ENCODE results near the gene CAPZA1. TPM values are rescaled to one million over a fixed set of nuclear protein-coding genes. Genes with fewer than 3 reads are reported as not detected.

The CAPZA1 gene
- total RNA-seq, 1 experiment from 2014 or later, result 97.5 TPM

GRCh38 chr1:112581586-112582192 is 37.9 kb upstream of the CAPZA1 start (continued):
- TF ChIP-seq ZNF281 (CRISPR knock-in tag; IDR thresholded peaks at IDR 0.05), result no peak
- TF ChIP-seq ESRRA (CRISPR knock-in tag; IDR thresholded peaks at IDR 0.05; ENCODE audit: borderline replicate concordance), result no peak
- TF ChIP-seq ATF2 (CRISPR knock-in tag; IDR thresholded peaks at IDR 0.05; ENCODE audit: borderline replicate concordance, low read depth), result no peak

- Mint-ChIP-seq H3K9me3 (peaks cover 4% of the 10 kb centered on the region), H3K36me3 (peaks cover 12% of the 10 kb centered on the region), H3K27me3 (ENCODE audit: low read depth) (no peaks in the 10 kb centered on the region), H3K27ac (no peak overlapping the region), H3K4me1 (no peaks in the 10 kb centered on the region), H3K4me3 (no peak overlapping the region)
- ChIA-PET POLR2A (no interaction called here), CTCF (no interaction called here)
- TF ChIP-seq MLX (CRISPR knock-in tag; IDR thresholded peaks at IDR 0.05), result no peak
- no peak for TF ChIP-seq PRRX2 (CRISPR knock-in tag; IDR thresholded peaks at IDR 0.05)
- no peak for TF ChIP-seq CBFB (CRISPR knock-in tag; IDR thresholded peaks at IDR 0.05; ENCODE audit: low read depth)
- TF ChIP-seq JUN (CRISPR knock-in tag; IDR thresholded peaks at IDR 0.05), result no peak
- TF ChIP-seq FOXK1 (CRISPR knock-in tag; IDR thresholded peaks at IDR 0.05), result no peak
- TF ChIP-seq ZMAT4 (CRISPR knock-in tag; IDR thresholded peaks at IDR 0.05), result no peak
- no peak for TF ChIP-seq TCF7 (CRISPR knock-in tag; IDR thresholded peaks at IDR 0.05; ENCODE audit: low read depth)
- no peak for TF ChIP-seq EMX1 (CRISPR knock-in tag; IDR thresholded peaks at IDR 0.05)
- TF ChIP-seq OVOL2 (CRISPR knock-in tag; IDR thresholded peaks at IDR 0.05; ENCODE audit: borderline replicate concordance), result no peak
- no peak for TF ChIP-seq E2F1 (CRISPR knock-in tag; IDR thresholded peaks at IDR 0.05)
- TF ChIP-seq E2F5 (CRISPR knock-in tag; IDR thresholded peaks at IDR 0.05), result no peak
- TF ChIP-seq ELF4 (CRISPR knock-in tag; IDR thresholded peaks at IDR 0.05; ENCODE audit: low read depth), result no peak
- no peak for ATAC-seq
- DNase-seq (ENCODE audit: low spot score), result no peak
Measured at GRCh38 chr1:112583366-112583765, 36.3 kb upstream of the CAPZA1 start.

GRCh38 chr1:112589766-112590165 is 29.9 kb upstream of the CAPZA1 start:
- H3K4me3 Mint-ChIP-seq, result no peak overlapping the region
- H3K4me1 Mint-ChIP-seq, result no peaks in the 10 kb centered on the region
- peaks cover 28% of the 10 kb centered on the region for H3K36me3 Mint-ChIP-seq
- ChIA-PET CTCF (interaction anchor here (1.8 kb wide), 1 partner anchor 85 kb away, joined by 3 read pairs; the partner anchor contains the start of gene MOV10), POLR2A (no interaction called here)
- peaks cover 18% of the 10 kb centered on the region for H3K9me3 Mint-ChIP-seq
- H3K27ac Mint-ChIP-seq, result no peak overlapping the region
- no peaks in the 10 kb centered on the region for H3K27me3 Mint-ChIP-seq (ENCODE audit: low read depth)
- DNase-seq (ENCODE audit: low spot score) (no peak), ATAC-seq (no peak)
- TF ChIP-seq USF2 (CRISPR knock-in tag; IDR thresholded peaks at IDR 0.05) (no peak), ZMAT4 (CRISPR knock-in tag; IDR thresholded peaks at IDR 0.05) (no peak), ZNF281 (CRISPR knock-in tag; IDR thresholded peaks at IDR 0.05) (no peak), TEAD1 (CRISPR knock-in tag; IDR thresholded peaks at IDR 0.05) (no peak), ZNF416 (CRISPR knock-in tag; IDR thresholded peaks at IDR 0.05) (no peak), GABPB1 (CRISPR knock-in tag; IDR thresholded peaks at IDR 0.05) (no peak), ERG (CRISPR knock-in tag; IDR thresholded peaks at IDR 0.05) (no peak)
